ENCODE results near the gene CRB2. TPM values are rescaled to one million over a fixed set of nuclear protein-coding genes. Genes with fewer than 3 reads are reported as not detected.

CRB2 gene
- total and polyA plus RNA-seq, 2 of the 13 experiments (the other 11 are each of a cell fraction or from before 2014, with no cell fraction given), result 0.01 to 0.29 TPM

- peaks cover 89% of the 10 kb centered on the region for H3K4me1 ChIP-seq (ENCODE audit: insufficient read depth, low read length)
- POLR2A ChIA-PET, result no interaction called here
- WGBS (ENCODE audit: low lambda C conversion rate), result 2% methylated on average over 2 of the region's 2 CpGs
- no peaks in the 10 kb centered on the region for H3K79me2 ChIP-seq (ENCODE audit: insufficient read depth, low read length)
- peak overlapping the region; percentile 95 for H3K4me2 ChIP-seq (ENCODE audit: low read depth, low read length)
- H4K20me1 ChIP-seq (ENCODE audit: insufficient read depth, low read length), result no peaks in the 10 kb centered on the region
- CTCF ChIA-PET (ENCODE audit: low intra/inter-chr PET ratio, low total read pairs), result no interaction called here
- DNase-seq (ENCODE audit: low spot score) (no peak), FAIRE-seq (no peak), ATAC-seq (no peak)
- no peak overlapping the region for H2AFZ ChIP-seq (ENCODE audit: low read length)
- no peak overlapping the region for H3K27ac ChIP-seq (ENCODE audit: extremely low read length, insufficient read depth, low read length)
- no peaks in the 10 kb centered on the region for H3K9me3 ChIP-seq (ENCODE audit: low read length)
- no peaks in the 10 kb centered on the region for H3K36me3 ChIP-seq (replicated peaks in 1 of 2; ENCODE audit: control insufficient read depth in 1 of 2, insufficient read depth in 2 of 2, low read length in 2 of 2)
- H3K4me3 ChIP-seq (replicated peaks in 1 of 3; ENCODE audit: insufficient read depth in 1 of 3, low read depth in 2 of 3, low read length in 3 of 3), result no peak overlapping the region
- no peak overlapping the region for H3K9ac ChIP-seq (ENCODE audit: insufficient read depth, low read depth, low read length)
- intact Hi-C loops (cut with micrococcal nuclease; ENCODE audit: unreplicated experiment) (no loop called here), in situ Hi-C loops (cut with HindIII; ENCODE audit: extremely low pct_ligation_motif_present, low pct_unique_long_range_greater_than_20kb) (no loop called here)
- no TSS peak for BruUV-seq (replicated peaks)
- peaks cover 4 to 24% of the 10 kb centered on the region in 2 experiments; a peak in 4 of 5 replicates for H3K27me3 ChIP-seq (ENCODE audit: control insufficient read depth in 1 of 2, insufficient read depth in 2 of 2, low read length in 2 of 2)
- TF ChIP-seq NR0B2 (CRISPR knock-in tag; IDR thresholded peaks at IDR 0.05), result no peak
- TF ChIP-seq TOPORS (CRISPR knock-in tag; IDR thresholded peaks at IDR 0.05), result no peak
- TF ChIP-seq ZNF547 (CRISPR knock-in tag; IDR thresholded peaks at IDR 0.05), result no peak
- TF ChIP-seq ARNT (IDR thresholded peaks at IDR 0.05), result no peak
- no peak for TF ChIP-seq ZNF7 (CRISPR knock-in tag; IDR thresholded peaks at IDR 0.05)
- no peak for TF ChIP-seq MTA1 (CRISPR knock-in tag; IDR thresholded peaks at IDR 0.05; ENCODE audit: borderline replicate concordance)
- no peak for TF ChIP-seq NFAT5 (CRISPR knock-in tag; IDR thresholded peaks at IDR 0.05)
- TF ChIP-seq GATAD1 (CRISPR knock-in tag; IDR thresholded peaks at IDR 0.05), result no peak
- no peak for TF ChIP-seq ZBTB33 (CRISPR knock-in tag; IDR thresholded peaks at IDR 0.05)
- no peak for TF ChIP-seq CSRNP2 (CRISPR knock-in tag; conservative IDR thresholded peaks at IDR 0.05; ENCODE audit: low read depth)
- TF ChIP-seq ZNF468 (CRISPR knock-in tag; IDR thresholded peaks at IDR 0.05), result no peak
- TF ChIP-seq ZBTB7B (CRISPR knock-in tag; IDR thresholded peaks at IDR 0.05), result no peak
- TF ChIP-seq MYNN (CRISPR knock-in tag; IDR thresholded peaks at IDR 0.05; ENCODE audit: low read depth), result no peak
- no peak for TF ChIP-seq ZNF672 (CRISPR knock-in tag; IDR thresholded peaks at IDR 0.05)
- TF ChIP-seq TBP (CRISPR knock-in tag; IDR thresholded peaks at IDR 0.05), result no peak
- TF ChIP-seq PRMT3 (CRISPR knock-in tag; IDR thresholded peaks at IDR 0.05; ENCODE audit: borderline replicate concordance, low read depth), result no peak
- no peak for TF ChIP-seq ZNF570 (CRISPR knock-in tag; IDR thresholded peaks at IDR 0.05; ENCODE audit: borderline replicate concordance)
- no peak for TF ChIP-seq CHD2 (IDR thresholded peaks at IDR 0.05; ENCODE audit: low read depth, low read length)
Observed at GRCh38 chr9:123359106-123359505, 3.1 kb downstream of the CRB2 start.
